DOHH2 (cell line): ENCODE data around the gene ELOVL5.

Experiments
- H3F3A ChIP-seq: fragments of 200-600 bp; sonication (generic), shearing (Covaris generic); 2 replicates; pipeline ENCODE4 v1.6.0; 2016; ENCODE audit warnings: antibody characterized with exemption, mild to moderate bottlenecking; ENCODE audit not compliant: control insufficient read depth, insufficient read depth
- H3K27ac ChIP-seq: fragments of 200-600 bp; sonication (generic); 2 replicates; pipeline ENCODE4 v1.5.1; 2014; ENCODE audit warnings: low read depth, mild to moderate bottlenecking, low read length, moderate library complexity
- H3K27me3 ChIP-seq: fragments of 200-600 bp; sonication (generic); 2 replicates; pipeline ENCODE4 v1.6.1; 2014; ENCODE audit warnings: mild to moderate bottlenecking, low read length, mixed read lengths; ENCODE audit not compliant: control insufficient read depth
- H3K36me3 ChIP-seq: fragments of 200-600 bp; sonication (generic); 2 replicates; pipeline ENCODE4 v1.6.1; 2014; ENCODE audit warnings: mild to moderate bottlenecking, low read length, moderate library complexity, mixed read lengths; ENCODE audit not compliant: control insufficient read depth
- H3K4me1 ChIP-seq: fragments of 200-600 bp; sonication (generic); 2 replicates; pipeline ENCODE4 v1.6.1; 2014; ENCODE audit warnings: mild to moderate bottlenecking, low read length, mixed read lengths; ENCODE audit not compliant: control insufficient read depth
- H3K4me2 ChIP-seq: fragments of 200-600 bp; sonication (generic); 2 replicates; pipeline ENCODE4 v1.6.0; 2014; ENCODE audit warnings: mild to moderate bottlenecking, low read length, moderate library complexity
- H3K4me3 ChIP-seq: fragments of 200-600 bp; sonication (generic); 2 replicates; pipeline ENCODE4 v1.5.1; 2014; ENCODE audit warnings: mild to moderate bottlenecking, low read length, mixed read lengths
- H3K79me2 ChIP-seq: fragments of 200-600 bp; sonication (generic); 2 replicates; pipeline ENCODE4 v1.6.1; 2014; ENCODE audit warnings: mild to moderate bottlenecking, low read length, mixed read lengths; ENCODE audit not compliant: control insufficient read depth
- H3K9me2 ChIP-seq: fragments of 200-600 bp; sonication (generic); replicated peaks from 2 replicates; pipeline ENCODE4 v1.6.1; 2014; ENCODE audit warnings: mild to moderate bottlenecking, low read length, mixed read lengths; ENCODE audit not compliant: control insufficient read depth
- H3K9me3 ChIP-seq: fragments of 200-600 bp; sonication (generic); 2 replicates; pipeline ENCODE4 v1.6.1; 2014; ENCODE audit warnings: antibody characterized with exemption, low read length, mixed read lengths; ENCODE audit not compliant: control insufficient read depth, insufficient read depth
- H4K20me1 ChIP-seq: fragments of 200-600 bp; sonication (generic); 2 replicates; pipeline ENCODE4 v1.6.0; 2014; ENCODE audit warnings: low read depth, mild to moderate bottlenecking, antibody characterized with exemption, low read length, moderate library complexity; ENCODE audit not compliant: control insufficient read depth, insufficient read depth
- EZH2phosphoT487 ChIP-seq: fragments of 200-600 bp; sonication (generic); IDR thresholded peaks from 2 replicates; pipeline ENCODE4 v1.6.1; 2017; ENCODE audit warnings: borderline replicate concordance, mild to moderate bottlenecking, antibody characterized with exemption, low read length, moderate library complexity, mixed read lengths
- TF ChIP-seq, protein P1 (sequence below): fragments of 200-600 bp; sonication (generic); IDR thresholded peaks from one replicate; pipeline ENCODE4 v1.5.1; 2014; ENCODE audit warnings: antibody characterized with exemption, mild to moderate bottlenecking, low read depth, low read length; ENCODE audit not compliant: poor library complexity, severe bottlenecking

The ELOVL5 gene

DNA sequence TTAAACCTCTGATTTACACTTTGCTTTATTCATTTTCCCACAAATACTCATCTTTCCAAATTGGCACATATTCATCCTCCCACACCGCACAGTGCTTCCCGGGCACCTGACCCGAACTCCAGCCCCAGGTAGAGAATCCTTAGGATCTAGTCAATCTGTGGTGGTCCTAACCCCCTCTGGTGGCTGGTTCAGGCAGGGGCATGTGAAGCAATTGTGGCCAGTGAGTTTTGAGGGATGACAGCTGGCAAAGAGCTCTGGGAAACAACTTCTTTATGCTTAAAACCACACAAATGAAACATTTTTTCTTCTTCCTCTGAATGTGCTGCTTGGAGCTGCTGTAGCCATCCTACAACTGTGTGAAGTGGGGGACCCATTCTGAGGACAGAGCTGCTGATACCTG lies 54.7 kb downstream of the ELOVL5 start:
- H3K9me3 ChIP-seq: no peaks in the 10 kb centered on the region
- no peak overlapping the region for H3K4me2 ChIP-seq
- no peak for TF ChIP-seq EZH2phosphoT487
- TF ChIP-seq, protein P1, sequence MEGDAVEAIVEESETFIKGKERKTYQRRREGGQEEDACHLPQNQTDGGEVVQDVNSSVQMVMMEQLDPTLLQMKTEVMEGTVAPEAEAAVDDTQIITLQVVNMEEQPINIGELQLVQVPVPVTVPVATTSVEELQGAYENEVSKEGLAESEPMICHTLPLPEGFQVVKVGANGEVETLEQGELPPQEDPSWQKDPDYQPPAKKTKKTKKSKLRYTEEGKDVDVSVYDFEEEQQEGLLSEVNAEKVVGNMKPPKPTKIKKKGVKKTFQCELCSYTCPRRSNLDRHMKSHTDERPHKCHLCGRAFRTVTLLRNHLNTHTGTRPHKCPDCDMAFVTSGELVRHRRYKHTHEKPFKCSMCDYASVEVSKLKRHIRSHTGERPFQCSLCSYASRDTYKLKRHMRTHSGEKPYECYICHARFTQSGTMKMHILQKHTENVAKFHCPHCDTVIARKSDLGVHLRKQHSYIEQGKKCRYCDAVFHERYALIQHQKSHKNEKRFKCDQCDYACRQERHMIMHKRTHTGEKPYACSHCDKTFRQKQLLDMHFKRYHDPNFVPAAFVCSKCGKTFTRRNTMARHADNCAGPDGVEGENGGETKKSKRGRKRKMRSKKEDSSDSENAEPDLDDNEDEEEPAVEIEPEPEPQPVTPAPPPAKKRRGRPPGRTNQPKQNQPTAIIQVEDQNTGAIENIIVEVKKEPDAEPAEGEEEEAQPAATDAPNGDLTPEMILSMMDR: peak; percentile 70
- H3K4me3 ChIP-seq: no peak overlapping the region
- H4K20me1 ChIP-seq: peaks cover 17% of the 10 kb centered on the region; the same call in 1 of the 2 replicates
- H3K9me2 ChIP-seq: no peaks in the 10 kb centered on the region
- peaks cover 65% of the 10 kb centered on the region for H3K36me3 ChIP-seq
- H3K27ac ChIP-seq: no peak overlapping the region
- no peaks in the 10 kb centered on the region for H3K4me1 ChIP-seq
- H3K79me2 ChIP-seq: peaks cover 49% of the 10 kb centered on the region
- no peaks in the 10 kb centered on the region for H3K27me3 ChIP-seq
- peaks cover 5% of the 10 kb centered on the region for H3F3A ChIP-seq

DNA sequence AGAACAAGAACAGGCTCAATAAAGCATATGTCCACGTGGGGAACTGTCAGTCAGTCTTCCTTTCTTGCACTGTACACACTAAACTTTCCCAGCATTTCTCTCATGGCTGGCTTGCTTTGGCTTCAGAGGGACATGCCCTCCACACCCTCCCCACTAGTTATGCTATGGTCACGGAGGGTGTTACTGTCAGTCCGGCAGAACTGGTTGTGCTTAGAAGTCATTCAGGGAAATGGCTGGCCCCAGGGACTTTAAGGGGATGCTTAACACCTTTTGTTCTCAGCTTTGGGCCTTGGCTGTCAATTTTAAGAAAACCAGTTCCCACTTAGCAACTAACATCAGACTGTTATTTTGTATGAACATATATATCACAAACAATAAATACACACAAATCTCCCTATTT lies 55.1 kb downstream of the ELOVL5 start:
- Histone ChIP-seq H3K27me3 (no peaks in the 10 kb centered on the region), H3K9me3 (no peaks in the 10 kb centered on the region), H3K27ac (no peak overlapping the region), H3K4me3 (no peak overlapping the region), H3F3A (peaks cover 5% of the 10 kb centered on the region), H4K20me1 (peaks cover 15% of the 10 kb centered on the region; the same call in 1 of the 2 replicates), H3K36me3 (peaks cover 65% of the 10 kb centered on the region), H3K9me2 (no peaks in the 10 kb centered on the region), H3K4me2 (no peak overlapping the region), H3K79me2 (peaks cover 45% of the 10 kb centered on the region), H3K4me1 (no peaks in the 10 kb centered on the region)
- TF ChIP-seq, protein P1: no peak
- TF ChIP-seq EZH2phosphoT487: no peak

DNA sequence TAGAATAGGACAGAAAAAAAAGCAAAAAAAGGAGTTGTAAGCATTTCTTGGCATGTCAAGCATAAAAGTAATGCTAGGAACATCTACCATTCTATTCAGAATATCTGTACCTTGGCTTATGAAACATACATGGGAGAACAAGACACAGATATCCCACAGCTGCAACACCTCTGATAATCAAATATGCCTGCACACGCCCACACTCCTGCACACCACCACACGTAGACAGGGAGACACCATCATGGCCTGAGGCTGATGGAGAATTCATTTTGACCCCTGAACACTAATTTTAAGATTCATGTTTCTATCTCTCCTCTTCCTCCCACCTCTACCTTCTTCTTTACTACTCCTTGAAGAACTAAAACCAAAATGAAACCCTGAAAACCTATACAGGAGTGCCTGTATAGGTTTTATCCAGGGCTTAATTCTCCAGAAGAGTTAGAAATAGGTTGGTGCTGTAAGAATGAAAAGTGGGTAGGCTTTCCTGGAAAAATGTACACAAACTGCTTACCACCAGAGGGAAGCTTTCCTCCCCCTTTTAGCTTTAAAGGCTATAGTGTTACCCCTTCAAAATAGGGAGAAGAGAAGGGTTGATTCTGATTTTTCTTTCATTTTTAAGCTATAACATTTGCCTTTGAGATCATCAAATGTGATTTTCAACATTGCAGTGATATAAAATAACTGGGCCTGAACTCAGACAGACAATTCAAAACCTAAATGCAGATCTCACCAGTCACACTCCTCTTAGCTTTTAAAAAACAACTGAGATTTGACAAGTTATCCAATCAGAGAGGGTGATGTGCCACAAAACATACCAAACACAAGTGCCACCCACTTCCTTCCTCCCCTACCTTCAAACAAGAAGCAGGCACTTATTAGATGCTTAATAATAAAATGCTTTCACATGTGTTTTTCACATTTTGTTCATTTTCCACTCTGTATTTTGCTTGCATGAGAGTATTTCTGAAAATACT lies 57.9 kb downstream of the ELOVL5 start:
- Histone ChIP-seq H3K27ac (no peak overlapping the region), H3K4me2 (no peak overlapping the region), H3K36me3 (peaks cover 78% of the 10 kb centered on the region), H3K79me2 (peaks cover 19% of the 10 kb centered on the region), H4K20me1 (peaks cover 8% of the 10 kb centered on the region; the same call in 1 of the 2 replicates), H3K9me3 (no peaks in the 10 kb centered on the region), H3F3A (peaks cover 2% of the 10 kb centered on the region; the same call in 1 of the 2 replicates), H3K4me3 (no peak overlapping the region), H3K4me1 (no peaks in the 10 kb centered on the region), H3K27me3 (no peaks in the 10 kb centered on the region), H3K9me2 (no peaks in the 10 kb centered on the region)
- TF ChIP-seq, protein P1: no peak
- no peak for TF ChIP-seq EZH2phosphoT487
